H1 (cell line): ENCODE data around the gene PDE1C.

Experiments
- BRCA1 ChIP-seq: IDR thresholded peaks from 2 replicates; pipeline ENCODE4 v1.6.1; 2012; ENCODE audit warnings: low read depth, low read length, improper control_type of control experiment
- CBX8 ChIP-seq: fragments of 300-800, 300-1000 bp; sonication (generic); IDR thresholded peaks from 2 replicates; pipeline ENCODE4 v1.7.1; 2016; ENCODE audit warnings: low read depth, low read length, borderline replicate concordance
- CTCF ChIP-seq, 3 experiments: IDR thresholded peaks; 1 replicate in 2 of 3; 2 replicates in 1 of 3; pipeline versions ENCODE4 v1.5.1 to v1.6.1; 2011; ENCODE audit warnings: low read length in 3 of 3, mild to moderate bottlenecking in 3 of 3, inconsistent platforms in 2 of 3, low read depth in 1 of 3, moderate library complexity in 1 of 3; ENCODE audit not compliant: insufficient read depth in 1 of 3; ENCODE audit errors: control extremely low read depth in 1 of 3
- EP300 ChIP-seq, 2 experiments: IDR thresholded peaks; 1 replicate in 1 of 2; 2 replicates in 1 of 2; pipeline ENCODE4 v1.6.1; 2011 to 2012; ENCODE audit warnings: low read depth in 2 of 2, low read length in 2 of 2, mild to moderate bottlenecking in 2 of 2, borderline replicate concordance in 1 of 2, inconsistent platforms in 1 of 2, moderate library complexity in 1 of 2
- EZH2 ChIP-seq: fragments of 200-600 bp; sonication (generic); IDR thresholded peaks from 2 replicates; pipeline ENCODE4 v1.7.1; 2012; ENCODE audit warnings: low read depth, mild to moderate bottlenecking, moderate library complexity, low read length, inconsistent platforms; ENCODE audit not compliant: severe bottlenecking
- HDAC2 ChIP-seq, 2 experiments: fragments of 300-600 bp in 1 of 2; sonication (generic) in 1 of 2; IDR thresholded peaks; 2 replicates each; pipeline ENCODE4 v1.6.1; 2011 to 2012; ENCODE audit warnings: low read depth in 2 of 2, low read length in 2 of 2, mild to moderate bottlenecking in 2 of 2, moderate library complexity in 2 of 2, borderline replicate concordance in 1 of 2, inconsistent platforms in 1 of 2
- NANOG ChIP-seq: IDR thresholded peaks from 2 replicates; pipeline ENCODE4 v1.6.1; 2011; ENCODE audit warnings: low read length, low read depth, mild to moderate bottlenecking, inconsistent platforms; ENCODE audit not compliant: insufficient read depth, poor library complexity, severe bottlenecking
- NRF1 ChIP-seq: IDR thresholded peaks from 2 replicates; pipeline ENCODE4 v1.6.1; 2011; ENCODE audit warnings: mild to moderate bottlenecking, low read depth, low read length, improper control_type of control experiment
- POLR2A ChIP-seq, 2 experiments: IDR thresholded peaks; 1 replicate in 1 of 2; 2 replicates in 1 of 2; pipeline ENCODE4 v1.6.1; 2011; ENCODE audit warnings: low read depth in 2 of 2, low read length in 2 of 2, mild to moderate bottlenecking in 2 of 2; ENCODE audit errors: control extremely low read depth in 1 of 2
- POLR2AphosphoS5 ChIP-seq: IDR thresholded peaks from 2 replicates; pipeline ENCODE4 v1.6.1; 2011; ENCODE audit warnings: low read depth, low read length
- RNF2 ChIP-seq: fragments of 200-900, 300-1000 bp; sonication (generic); IDR thresholded peaks from 2 replicates; pipeline ENCODE4 v1.7.1; 2016; ENCODE audit warnings: borderline replicate concordance, low read depth, mild to moderate bottlenecking, antibody characterized with exemption, low read length; ENCODE audit not compliant: poor library complexity, severe bottlenecking; ENCODE audit errors: missing control alignments
- RXRA ChIP-seq: IDR thresholded peaks from 2 replicates; pipeline ENCODE4 v1.6.1; 2011; ENCODE audit warnings: low read depth, mild to moderate bottlenecking, low read length, moderate library complexity; ENCODE audit not compliant: insufficient read depth
- TCF12 ChIP-seq: IDR thresholded peaks from 2 replicates; pipeline ENCODE4 v1.6.1; 2011; ENCODE audit warnings: low read depth, mild to moderate bottlenecking, low read length
- ZNF274 ChIP-seq: IDR thresholded peaks from 2 replicates; pipeline ENCODE4 v1.7.0; 2012; ENCODE audit warnings: low read length, borderline replicate concordance; ENCODE audit errors: extremely low read depth

- no peak for TF ChIP-seq NRF1
- TF ChIP-seq HDAC2 (IDR thresholded peaks at IDR 0.05; ENCODE audit: borderline replicate concordance in 1 of 2, low read depth in 2 of 2, low read length in 2 of 2): no peak
- no peak for TF ChIP-seq EZH2
- TF ChIP-seq TCF12: peak; percentile 100
- peak; percentile 23; the same call in 1 of the 2 replicates for TF ChIP-seq ZNF274
- no peak for TF ChIP-seq BRCA1
- TF ChIP-seq POLR2A (IDR thresholded peaks at IDR 0.05; ENCODE audit: control extremely low read depth in 1 of 2, low read depth in 2 of 2, low read length in 2 of 2): no peak
- no peak for TF ChIP-seq CBX8
- peak; percentile 90 for TF ChIP-seq POLR2AphosphoS5
- peak in 1 of 2 experiments; percentile 90; a peak in 2 of 3 replicates for TF ChIP-seq EP300 (IDR thresholded peaks at IDR 0.05; ENCODE audit: borderline replicate concordance in 1 of 2, low read depth in 2 of 2, low read length in 2 of 2)
- peak; percentile 66; the same call in 1 of the 2 replicates for TF ChIP-seq RXRA
- no peak for TF ChIP-seq CTCF (IDR thresholded peaks at IDR 0.05; ENCODE audit: control extremely low read depth in 1 of 3, insufficient read depth in 1 of 3, low read depth in 1 of 3, low read length in 3 of 3)
- peak; percentile 94 for TF ChIP-seq NANOG
- TF ChIP-seq RNF2: no peak
Observed at GRCh38 chr7:31767686-31768358, 302.4 kb downstream of the PDE1C start.
